ENCODE data around the gene COL15A1.
A peak's percentile ranks its signal among the peaks of the same experiment; 100 is the strongest.

The COL15A1 gene

GRCh38 chr9:99057665-99058625, 114.2 kb downstream of the COL15A1 start:
- Histone ChIP-seq H3K4me2 (ENCODE audit: low read length) (peak overlapping the region; percentile 88), H3K9me2 (replicated peaks; ENCODE audit: control insufficient read depth, low read length) (no peaks in the 10 kb centered on the region), H3K9me3 (ENCODE audit: control insufficient read depth, insufficient read depth, low read length) (no peaks in the 10 kb centered on the region), H3K4me3 (ENCODE audit: low read length) (peak overlapping the region; percentile 68), H3K4me1 (ENCODE audit: control insufficient read depth, low read length) (peaks cover 32% of the 10 kb centered on the region), H3F3A (ENCODE audit: control insufficient read depth, insufficient read depth) (no peaks in the 10 kb centered on the region), H3K27ac (ENCODE audit: low read depth, low read length) (peak overlapping the region; percentile 28), H3K79me2 (ENCODE audit: control insufficient read depth, low read length) (no peaks in the 10 kb centered on the region), H3K27me3 (ENCODE audit: control insufficient read depth, low read length) (peaks cover 6% of the 10 kb centered on the region; the same call in 1 of the 2 replicates), H3K36me3 (ENCODE audit: control insufficient read depth, low read length) (no peaks in the 10 kb centered on the region), H4K20me1 (ENCODE audit: control insufficient read depth, insufficient read depth, low read depth, low read length) (no peaks in the 10 kb centered on the region)
- TF ChIP-seq CTCF (IDR thresholded peaks at IDR 0.05; ENCODE audit: low read depth, low read length, poor library complexity, severe bottlenecking), result no peak
- TF ChIP-seq EZH2phosphoT487 (IDR thresholded peaks at IDR 0.05; ENCODE audit: borderline replicate concordance, low read length), result no peak

- Histone ChIP-seq H3K79me2 (ENCODE audit: control insufficient read depth, low read length) (no peaks in the 10 kb centered on the region), H4K20me1 (ENCODE audit: control insufficient read depth, insufficient read depth, low read depth, low read length) (no peaks in the 10 kb centered on the region), H3K27me3 (ENCODE audit: control insufficient read depth, low read length) (peaks cover 6% of the 10 kb centered on the region; the same call in 1 of the 2 replicates), H3K9me3 (ENCODE audit: control insufficient read depth, insufficient read depth, low read length) (no peaks in the 10 kb centered on the region), H3K4me2 (ENCODE audit: low read length) (peak overlapping the region; percentile 88), H3K36me3 (ENCODE audit: control insufficient read depth, low read length) (no peaks in the 10 kb centered on the region), H3F3A (ENCODE audit: control insufficient read depth, insufficient read depth) (no peaks in the 10 kb centered on the region), H3K27ac (ENCODE audit: low read depth, low read length) (peak overlapping the region; percentile 9; the same call in 1 of the 2 replicates), H3K9me2 (replicated peaks; ENCODE audit: control insufficient read depth, low read length) (no peaks in the 10 kb centered on the region), H3K4me1 (ENCODE audit: control insufficient read depth, low read length) (peaks cover 32% of the 10 kb centered on the region), H3K4me3 (ENCODE audit: low read length) (peak overlapping the region; percentile 68)
- TF ChIP-seq CTCF (IDR thresholded peaks at IDR 0.05; ENCODE audit: low read depth, low read length, poor library complexity, severe bottlenecking) (no peak), EZH2phosphoT487 (IDR thresholded peaks at IDR 0.05; ENCODE audit: borderline replicate concordance, low read length) (no peak)
These were observed 115.5 kb downstream of the COL15A1 start for GRCh38 chr9:99058964-99059921.

- Histone ChIP-seq H3K36me3 (ENCODE audit: control insufficient read depth, low read length) (no peaks in the 10 kb centered on the region), H3F3A (ENCODE audit: control insufficient read depth, insufficient read depth) (no peaks in the 10 kb centered on the region), H3K79me2 (ENCODE audit: control insufficient read depth, low read length) (no peaks in the 10 kb centered on the region), H3K27ac (ENCODE audit: low read depth, low read length) (no peak overlapping the region), H3K9me2 (replicated peaks; ENCODE audit: control insufficient read depth, low read length) (no peaks in the 10 kb centered on the region), H3K9me3 (ENCODE audit: control insufficient read depth, insufficient read depth, low read length) (no peaks in the 10 kb centered on the region), H3K4me2 (ENCODE audit: low read length) (no peak overlapping the region), H3K4me3 (ENCODE audit: low read length) (no peak overlapping the region), H3K4me1 (ENCODE audit: control insufficient read depth, low read length) (peaks cover 32% of the 10 kb centered on the region), H4K20me1 (ENCODE audit: control insufficient read depth, insufficient read depth, low read depth, low read length) (no peaks in the 10 kb centered on the region), H3K27me3 (ENCODE audit: control insufficient read depth, low read length) (peaks cover 6% of the 10 kb centered on the region; the same call in 1 of the 2 replicates)
- no peak for TF ChIP-seq CTCF (IDR thresholded peaks at IDR 0.05; ENCODE audit: low read depth, low read length, poor library complexity, severe bottlenecking)
- no peak for TF ChIP-seq EZH2phosphoT487 (IDR thresholded peaks at IDR 0.05; ENCODE audit: borderline replicate concordance, low read length)
These were observed 116.9 kb downstream of the COL15A1 start for GRCh38 chr9:99060621-99061020.
